Loucy (cell line): ENCODE data around the gene SOCS7.

Experiments
- EZH2phosphoT487 ChIP-seq: fragments of 200-600 bp; IDR thresholded peaks from 2 replicates; pipeline ENCODE4 v1.6.1; 2018; ENCODE audit warnings: antibody characterized with exemption, mild to moderate bottlenecking, moderate library complexity, borderline replicate concordance
- TF ChIP-seq, protein P1 (sequence below): fragments of 200-600 bp; sonication (generic); conservative IDR thresholded peaks from 2 replicates; pipeline ENCODE4 v1.5.1; 2014; ENCODE audit warnings: mild to moderate bottlenecking, antibody characterized with exemption, low read length

DNA sequence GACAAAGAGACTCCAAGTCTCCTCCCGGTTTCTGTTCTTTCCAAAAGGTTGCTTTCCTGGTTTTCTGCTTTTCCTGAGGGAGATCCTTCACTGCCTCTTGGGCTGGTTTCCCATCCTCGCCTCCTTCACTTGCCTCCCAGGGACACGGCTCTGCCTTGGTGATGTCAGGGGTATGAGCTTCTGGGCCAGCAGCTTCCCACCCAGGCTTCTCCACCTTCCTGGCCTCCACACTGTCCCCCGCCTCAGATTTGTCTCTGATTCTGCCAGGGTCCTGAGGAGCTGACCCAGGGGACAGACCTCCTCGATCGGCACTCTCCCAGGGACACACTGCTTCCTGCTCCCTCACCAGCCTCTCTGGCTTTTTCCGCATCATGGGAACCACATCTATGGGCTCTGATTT, 22.4 kb upstream of the SOCS7 start:
- TF ChIP-seq, protein P1, sequence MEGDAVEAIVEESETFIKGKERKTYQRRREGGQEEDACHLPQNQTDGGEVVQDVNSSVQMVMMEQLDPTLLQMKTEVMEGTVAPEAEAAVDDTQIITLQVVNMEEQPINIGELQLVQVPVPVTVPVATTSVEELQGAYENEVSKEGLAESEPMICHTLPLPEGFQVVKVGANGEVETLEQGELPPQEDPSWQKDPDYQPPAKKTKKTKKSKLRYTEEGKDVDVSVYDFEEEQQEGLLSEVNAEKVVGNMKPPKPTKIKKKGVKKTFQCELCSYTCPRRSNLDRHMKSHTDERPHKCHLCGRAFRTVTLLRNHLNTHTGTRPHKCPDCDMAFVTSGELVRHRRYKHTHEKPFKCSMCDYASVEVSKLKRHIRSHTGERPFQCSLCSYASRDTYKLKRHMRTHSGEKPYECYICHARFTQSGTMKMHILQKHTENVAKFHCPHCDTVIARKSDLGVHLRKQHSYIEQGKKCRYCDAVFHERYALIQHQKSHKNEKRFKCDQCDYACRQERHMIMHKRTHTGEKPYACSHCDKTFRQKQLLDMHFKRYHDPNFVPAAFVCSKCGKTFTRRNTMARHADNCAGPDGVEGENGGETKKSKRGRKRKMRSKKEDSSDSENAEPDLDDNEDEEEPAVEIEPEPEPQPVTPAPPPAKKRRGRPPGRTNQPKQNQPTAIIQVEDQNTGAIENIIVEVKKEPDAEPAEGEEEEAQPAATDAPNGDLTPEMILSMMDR, result no peak
- no peak for TF ChIP-seq EZH2phosphoT487
